ENCODE measurements around the gene TSC22D3. TPM values are rescaled to one million over a fixed set of nuclear protein-coding genes. Genes with fewer than 3 reads are reported as not detected.
A peak's percentile ranks its signal among the peaks of the same experiment; 100 is the strongest.

TSC22D3 gene
- total RNA-seq, 2 donors from 2014 or later, result 9.9 to 10.5 TPM

GRCh38 chrX:107750861-107751445 lies 24.6 kb downstream of the TSC22D3 start:
- Mint-ChIP-seq H3K4me1 (peaks cover 6% of the 10 kb centered on the region), H3K36me3 (ENCODE audit: low read depth) (no peaks in the 10 kb centered on the region), H3K27me3 (ENCODE audit: insufficient read depth) (peaks cover 100% of the 10 kb centered on the region), H3K4me3 (no peak overlapping the region), H3K27ac (no peak overlapping the region), H3K9me3 (no peaks in the 10 kb centered on the region)
- H3K9ac ChIP-seq (ENCODE audit: extremely low read depth, low read length, poor library complexity, severe bottlenecking), result no peak overlapping the region
- 70 to 89% methylated on average over 3 to 7 of the region's 7 CpGs for WGBS, 2 experiments (ENCODE audit: insufficient coverage in 1 of 2, insufficient read length in 1 of 2)
- no peak overlapping the region for H3K4me3 ChIP-seq (ENCODE audit: low read length)
- H3K27ac ChIP-seq (ENCODE audit: low read depth, low read length), result no peak overlapping the region
- no peaks in the 10 kb centered on the region for H3K4me1 ChIP-seq (ENCODE audit: control insufficient read depth, insufficient read depth, low read length)
- H3K27me3 ChIP-seq (ENCODE audit: control insufficient read depth, insufficient read depth, low read length, poor library complexity, severe bottlenecking), result peaks cover 99% of the 10 kb centered on the region
- H3K36me3 ChIP-seq (ENCODE audit: control insufficient read depth, insufficient read depth, low read length), result no peaks in the 10 kb centered on the region
- H3K9me3 ChIP-seq (ENCODE audit: control insufficient read depth, low read length), result no peaks in the 10 kb centered on the region
- no peak for DNase-seq
- TF ChIP-seq, protein P1, sequence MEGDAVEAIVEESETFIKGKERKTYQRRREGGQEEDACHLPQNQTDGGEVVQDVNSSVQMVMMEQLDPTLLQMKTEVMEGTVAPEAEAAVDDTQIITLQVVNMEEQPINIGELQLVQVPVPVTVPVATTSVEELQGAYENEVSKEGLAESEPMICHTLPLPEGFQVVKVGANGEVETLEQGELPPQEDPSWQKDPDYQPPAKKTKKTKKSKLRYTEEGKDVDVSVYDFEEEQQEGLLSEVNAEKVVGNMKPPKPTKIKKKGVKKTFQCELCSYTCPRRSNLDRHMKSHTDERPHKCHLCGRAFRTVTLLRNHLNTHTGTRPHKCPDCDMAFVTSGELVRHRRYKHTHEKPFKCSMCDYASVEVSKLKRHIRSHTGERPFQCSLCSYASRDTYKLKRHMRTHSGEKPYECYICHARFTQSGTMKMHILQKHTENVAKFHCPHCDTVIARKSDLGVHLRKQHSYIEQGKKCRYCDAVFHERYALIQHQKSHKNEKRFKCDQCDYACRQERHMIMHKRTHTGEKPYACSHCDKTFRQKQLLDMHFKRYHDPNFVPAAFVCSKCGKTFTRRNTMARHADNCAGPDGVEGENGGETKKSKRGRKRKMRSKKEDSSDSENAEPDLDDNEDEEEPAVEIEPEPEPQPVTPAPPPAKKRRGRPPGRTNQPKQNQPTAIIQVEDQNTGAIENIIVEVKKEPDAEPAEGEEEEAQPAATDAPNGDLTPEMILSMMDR (conservative IDR thresholded peaks at IDR 0.05), result no peak

DNA sequence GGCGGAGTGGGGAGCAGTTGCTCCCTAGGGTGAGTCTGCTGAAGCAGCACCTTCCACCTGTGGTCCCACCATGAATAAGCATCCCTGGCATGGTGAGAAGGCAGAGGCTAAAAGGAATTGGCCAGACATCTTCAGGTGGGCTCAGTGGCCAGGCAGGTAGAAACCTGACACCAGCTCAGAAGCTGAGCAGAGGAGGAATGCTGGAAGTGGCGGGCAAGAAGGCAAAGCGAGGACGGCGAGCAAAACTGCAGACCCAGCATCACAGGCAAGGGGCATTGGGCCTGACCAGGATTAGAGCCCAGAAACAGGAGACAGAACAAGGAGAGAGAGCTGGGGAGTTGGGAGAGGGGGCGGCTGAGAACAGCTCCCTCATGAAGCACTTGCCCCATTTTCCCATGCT lies 25.3 kb downstream of the TSC22D3 start:
- DNase-seq, result peak; percentile 82
- H3K4me3 Mint-ChIP-seq, result no peak overlapping the region

GRCh38 chrX:107748506-107748905 lies 27.1 kb downstream of the TSC22D3 start:
- H3K4me3 ChIP-seq (ENCODE audit: low read length), result no peak overlapping the region
- H3K4me3 Mint-ChIP-seq, result no peak overlapping the region
- 86 to 88% methylated on average over 5 to 6 of the region's 6 CpGs for WGBS, 2 experiments (ENCODE audit: insufficient coverage in 1 of 2, insufficient read length in 1 of 2)
- TF ChIP-seq, protein P1 (conservative IDR thresholded peaks at IDR 0.05), result no peak
- H3K27me3 ChIP-seq (ENCODE audit: control insufficient read depth, insufficient read depth, low read length, poor library complexity, severe bottlenecking), result peaks cover 100% of the 10 kb centered on the region
- H3K4me1 ChIP-seq (ENCODE audit: control insufficient read depth, insufficient read depth, low read length), result no peaks in the 10 kb centered on the region
- H3K9me3 Mint-ChIP-seq, result no peaks in the 10 kb centered on the region
- H3K27me3 Mint-ChIP-seq (ENCODE audit: insufficient read depth), result peaks cover 100% of the 10 kb centered on the region
- peaks cover 6% of the 10 kb centered on the region for H3K4me1 Mint-ChIP-seq
- H3K9ac ChIP-seq (ENCODE audit: extremely low read depth, low read length, poor library complexity, severe bottlenecking), result no peak overlapping the region
- H3K36me3 Mint-ChIP-seq (ENCODE audit: low read depth), result no peaks in the 10 kb centered on the region
- H3K27ac Mint-ChIP-seq, result no peak overlapping the region
- no peaks in the 10 kb centered on the region for H3K36me3 ChIP-seq (ENCODE audit: control insufficient read depth, insufficient read depth, low read length)
- no peak for DNase-seq
- no peaks in the 10 kb centered on the region for H3K9me3 ChIP-seq (ENCODE audit: control insufficient read depth, low read length)
- no peak overlapping the region for H3K27ac ChIP-seq (ENCODE audit: low read depth, low read length)

More for the DNA sequence above, 25.3 kb downstream of the TSC22D3 start:
- no peaks in the 10 kb centered on the region for H3K36me3 Mint-ChIP-seq (ENCODE audit: low read depth)
- no peak overlapping the region for H3K27ac ChIP-seq (ENCODE audit: low read depth, low read length)
- H3K4me3 ChIP-seq (ENCODE audit: low read length), result no peak overlapping the region
- no peak overlapping the region for H3K9ac ChIP-seq (ENCODE audit: extremely low read depth, low read length, poor library complexity, severe bottlenecking)
- no peaks in the 10 kb centered on the region for H3K9me3 Mint-ChIP-seq
- H3K9me3 ChIP-seq (ENCODE audit: control insufficient read depth, low read length), result no peaks in the 10 kb centered on the region
- H3K4me1 ChIP-seq (ENCODE audit: control insufficient read depth, insufficient read depth, low read length), result no peaks in the 10 kb centered on the region
- 85% methylated on average over 1 of the region's 6 CpGs; no CpG with 5 or more reads in 1 of the 2 experiments for WGBS, 2 experiments (ENCODE audit: insufficient coverage in 1 of 2, insufficient read length in 1 of 2)
- H3K27me3 ChIP-seq (ENCODE audit: control insufficient read depth, insufficient read depth, low read length, poor library complexity, severe bottlenecking), result peaks cover 99% of the 10 kb centered on the region
- H3K4me1 Mint-ChIP-seq, result peaks cover 6% of the 10 kb centered on the region
- H3K36me3 ChIP-seq (ENCODE audit: control insufficient read depth, insufficient read depth, low read length), result no peaks in the 10 kb centered on the region
- H3K27ac Mint-ChIP-seq, result no peak overlapping the region
- H3K27me3 Mint-ChIP-seq (ENCODE audit: insufficient read depth), result peaks cover 100% of the 10 kb centered on the region
- TF ChIP-seq, protein P1 (conservative IDR thresholded peaks at IDR 0.05), result no peak

All from endodermal cell (in vitro differentiated cells).